ENCODE data around the gene POP7. TPM values are rescaled to one million over a fixed set of nuclear protein-coding genes. Genes with fewer than 3 reads are reported as not detected.

Gene POP7
- total and polyA plus RNA-seq, 3 experiments from 2014 or later, result 51.7 to 83.3 (median 79.7) TPM

DNA sequence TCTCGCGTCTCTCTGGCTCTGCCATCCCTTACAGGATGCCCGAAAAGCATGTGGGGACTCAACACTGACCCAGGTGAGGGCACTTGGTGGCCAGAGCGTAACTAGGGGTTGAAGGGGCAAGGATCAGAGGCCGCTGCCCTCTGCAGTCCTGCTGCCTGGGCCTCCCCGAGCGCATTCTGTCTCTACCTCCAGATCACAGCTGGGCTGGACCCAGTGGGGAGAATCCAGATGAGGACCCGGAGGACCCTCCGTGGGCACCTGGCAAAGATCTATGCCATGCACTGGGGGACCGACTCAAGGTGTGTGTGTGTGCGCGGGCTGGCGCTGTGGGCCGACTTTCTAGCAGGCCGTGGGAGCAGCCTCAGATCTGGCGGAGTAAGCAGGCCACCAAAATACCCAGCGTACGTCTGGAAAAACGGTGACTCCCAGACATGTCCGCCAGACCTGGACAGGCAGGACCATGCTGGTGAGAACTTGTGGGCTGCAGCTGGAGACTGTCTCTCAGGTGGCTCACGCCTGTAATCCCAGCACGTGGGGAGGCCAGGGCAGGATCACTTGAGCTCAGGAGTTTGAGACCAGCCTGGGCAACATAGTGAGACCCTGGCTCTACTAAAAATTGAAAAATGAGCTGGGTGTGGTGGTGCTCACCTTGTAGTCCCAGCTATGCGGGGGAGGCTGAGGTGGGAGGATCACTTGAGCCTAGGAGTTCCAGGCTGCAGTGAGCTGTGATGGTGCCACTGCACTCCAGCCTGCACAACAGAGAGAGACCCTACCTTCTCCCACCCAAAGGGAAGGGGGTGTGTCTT is 29.2 kb upstream of the POP7 start:
- Mint-ChIP-seq H3K36me3 (peaks cover 0 to 54% (median 0%) of the 10 kb centered on the region in 3 donors), H3K27me3 (peaks cover 0 to 6% of the 10 kb centered on the region in 2 donors), H3K4me3 (peak overlapping the region; percentile 76 to 98 (median 93)), H3K4me1 (peaks cover 27 to 50% (median 33%) of the 10 kb centered on the region in 3 donors), H3K9me3 (peaks cover 0 to 1% (median 0%) of the 10 kb centered on the region in 5 donors), H3K27ac (peak overlapping the region; percentile 86 to 99 (median 92))
- H3K4me1 ChIP-seq (ENCODE audit: insufficient read depth, low read length), result peaks cover 29% of the 10 kb centered on the region
- peak in 1 of 5 donors; percentile 58 for DNase-seq
- no peaks in the 10 kb centered on the region for H3K27me3 ChIP-seq (ENCODE audit: insufficient read depth, low read length, poor library complexity, severe bottlenecking)
- no peaks in the 10 kb centered on the region for H3K9me3 ChIP-seq (ENCODE audit: low read length)
- peak overlapping the region; percentile 89 for H3K27ac ChIP-seq (ENCODE audit: low read depth, low read length)
- peaks cover 28% of the 10 kb centered on the region for H3K36me3 ChIP-seq (ENCODE audit: insufficient read depth, low read length)
- ChIA-PET POLR2A (interaction anchor here (0.5 to 3.3 kb wide), 8 partner anchors 13 to 248 kb away, joined by 3 to 14 read pairs (median 4); partner anchors contain the start of genes FBXO24, LRCH4, MOSPD3 and ZCWPW1), CTCF (interaction anchor here (0.8 to 8.8 kb wide), 4 partner anchors 16 to 175 kb away, joined by 3 to 91 read pairs (median 10); partner anchors contain the start of genes GIGYF1, POP7 and SLC12A9)
- H3K4me3 ChIP-seq (ENCODE audit: low read length), result no peak overlapping the region

DNA sequence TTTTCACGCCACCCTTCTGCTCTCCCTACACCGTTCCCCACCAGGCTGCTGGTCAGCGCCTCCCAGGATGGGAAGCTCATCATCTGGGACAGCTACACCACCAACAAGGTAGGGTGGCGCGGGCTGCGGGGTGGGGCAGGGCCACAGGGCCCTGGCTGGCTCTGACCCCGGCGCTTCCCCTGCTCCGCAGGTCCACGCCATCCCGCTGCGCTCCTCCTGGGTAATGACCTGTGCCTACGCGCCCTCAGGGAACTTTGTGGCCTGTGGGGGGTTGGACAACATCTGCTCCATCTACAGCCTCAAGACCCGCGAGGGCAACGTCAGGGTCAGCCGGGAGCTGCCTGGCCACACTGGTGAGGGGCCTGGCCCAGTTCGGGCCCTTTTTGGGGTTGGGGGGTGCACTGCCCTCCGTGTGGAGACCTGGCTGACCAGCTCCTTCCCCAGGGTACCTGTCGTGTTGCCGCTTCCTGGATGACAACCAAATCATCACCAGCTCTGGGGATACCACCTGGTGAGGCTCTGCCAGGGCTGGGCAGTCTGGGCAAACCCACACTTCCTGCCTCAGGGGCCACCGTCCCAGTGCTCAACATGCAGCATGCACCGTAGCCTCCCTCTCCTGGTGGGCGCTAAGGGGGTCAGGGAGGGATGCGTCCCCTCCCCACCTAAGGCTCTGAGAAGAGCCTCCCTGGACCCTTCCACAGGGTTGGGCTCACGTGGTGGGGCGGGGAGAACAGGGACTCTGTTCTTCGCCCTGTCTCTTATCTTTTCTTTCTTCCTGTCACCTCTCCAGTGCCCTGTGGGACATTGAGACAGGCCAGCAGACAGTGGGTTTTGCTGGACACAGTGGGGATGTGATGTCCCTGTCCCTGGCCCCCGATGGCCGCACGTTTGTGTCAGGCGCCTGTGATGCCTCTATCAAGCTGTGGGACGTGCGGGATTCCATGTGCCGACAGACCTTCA is 28.3 kb upstream of the POP7 start:
- Mint-ChIP-seq H3K36me3 (peaks cover 0 to 62% (median 0%) of the 10 kb centered on the region in 3 donors), H3K27me3 (peaks cover 0 to 6% of the 10 kb centered on the region in 2 donors), H3K9me3 (peaks cover 0 to 1% (median 0%) of the 10 kb centered on the region in 5 donors), H3K4me1 (peaks cover 28 to 51% (median 33%) of the 10 kb centered on the region in 3 donors), H3K27ac (peak overlapping the region; percentile 63 to 99 (median 88)), H3K4me3 (peak overlapping the region; percentile 28 to 84 (median 67))
- ChIA-PET CTCF (interaction anchor here (0.8 to 8.8 kb wide), 4 partner anchors 15 to 174 kb away, joined by 3 to 91 read pairs (median 10); partner anchors contain the start of genes GIGYF1, POP7 and SLC12A9), POLR2A (interaction anchor here (0.5 to 3.3 kb wide), 6 partner anchors 15 to 103 kb away, joined by 3 to 14 read pairs (median 4); partner anchors contain the start of genes FBXO24, LRCH4, MOSPD3 and PCOLCE)
- Histone ChIP-seq H3K9me3 (ENCODE audit: low read length) (no peaks in the 10 kb centered on the region), H3K4me3 (ENCODE audit: low read length) (no peak overlapping the region), H3K36me3 (ENCODE audit: insufficient read depth, low read length) (peaks cover 28% of the 10 kb centered on the region), H3K27ac (ENCODE audit: low read depth, low read length) (no peak overlapping the region), H3K27me3 (ENCODE audit: insufficient read depth, low read length, poor library complexity, severe bottlenecking) (no peaks in the 10 kb centered on the region), H3K4me1 (ENCODE audit: insufficient read depth, low read length) (peaks cover 31% of the 10 kb centered on the region)
- no peak for DNase-seq

DNA sequence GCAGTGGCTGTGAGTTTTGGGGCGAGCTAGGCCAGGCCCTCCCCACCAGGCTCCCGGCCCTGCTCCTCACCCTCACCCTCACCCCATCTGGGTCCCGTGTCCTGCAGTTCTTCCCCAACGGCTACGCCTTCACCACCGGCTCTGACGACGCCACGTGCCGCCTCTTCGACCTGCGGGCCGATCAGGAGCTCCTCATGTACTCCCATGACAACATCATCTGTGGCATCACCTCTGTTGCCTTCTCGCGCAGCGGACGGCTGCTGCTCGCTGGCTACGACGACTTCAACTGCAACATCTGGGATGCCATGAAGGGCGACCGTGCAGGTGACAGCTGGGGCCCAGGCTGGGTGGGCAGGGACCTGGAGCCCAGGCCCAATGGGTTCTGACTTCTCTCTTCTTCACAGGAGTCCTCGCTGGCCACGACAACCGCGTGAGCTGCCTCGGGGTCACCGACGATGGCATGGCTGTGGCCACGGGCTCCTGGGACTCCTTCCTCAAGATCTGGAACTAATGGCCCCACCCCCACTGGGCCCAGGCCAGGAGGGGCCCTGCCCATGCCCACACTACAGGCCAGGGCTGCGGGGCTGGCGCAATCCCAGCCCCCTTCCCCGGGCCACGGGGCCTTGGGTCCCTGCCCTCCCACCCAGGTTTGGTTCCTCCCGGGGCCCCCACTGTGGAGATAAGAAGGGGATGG is 27.5 kb upstream of the POP7 start:
- ChIA-PET POLR2A (interaction anchor here (1.0 to 1.7 kb wide), 2 partner anchors 14 to 76 kb away, joined by 4 to 5 read pairs; partner anchors contain the start of gene PCOLCE), CTCF (interaction anchor here (3.5 to 8.8 kb wide), 2 partner anchors 14 to 27 kb away, joined by 18 to 91 read pairs; partner anchors contain the start of genes GIGYF1 and POP7)
- no peaks in the 10 kb centered on the region for H3K27me3 ChIP-seq (ENCODE audit: insufficient read depth, low read length, poor library complexity, severe bottlenecking)

GRCh38 chr7:100679129-100679926 is 26.6 kb upstream of the POP7 start:
- peaks cover 29 to 46% (median 33%) of the 10 kb centered on the region in 3 donors for H3K4me1 Mint-ChIP-seq
- no peaks in the 10 kb centered on the region for H3K27me3 ChIP-seq (ENCODE audit: insufficient read depth, low read length, poor library complexity, severe bottlenecking)
- no peak overlapping the region for H3K4me3 ChIP-seq (ENCODE audit: low read length)
- no peak overlapping the region for H3K4me3 Mint-ChIP-seq
- ChIA-PET CTCF (interaction anchor here (0.7 to 8.8 kb wide), 4 partner anchors 13 to 115 kb away, joined by 3 to 91 read pairs (median 12); partner anchors contain the start of genes GIGYF1 and POP7), POLR2A (interaction anchor here (0.6 to 2.0 kb wide), 5 partner anchors 10 to 681 kb away, joined by 3 to 12 read pairs (median 9); partner anchors contain the start of genes FBXO24 and LRCH4)
- H3K9me3 Mint-ChIP-seq, result peaks cover 0 to 1% (median 0%) of the 10 kb centered on the region in 5 donors
- peaks cover 0 to 2% of the 10 kb centered on the region in 2 donors for H3K27me3 Mint-ChIP-seq
- no peak for DNase-seq
- peaks cover 28% of the 10 kb centered on the region for H3K36me3 ChIP-seq (ENCODE audit: insufficient read depth, low read length)
- H3K27ac ChIP-seq (ENCODE audit: low read depth, low read length), result no peak overlapping the region
- no peaks in the 10 kb centered on the region for H3K9me3 ChIP-seq (ENCODE audit: low read length)
- H3K36me3 Mint-ChIP-seq, result peaks cover 0 to 70% (median 0%) of the 10 kb centered on the region in 3 donors
- peaks cover 24% of the 10 kb centered on the region for H3K4me1 ChIP-seq (ENCODE audit: insufficient read depth, low read length)
- H3K27ac Mint-ChIP-seq, result peak overlapping the region in 6 of 8 donors; percentile 12 to 94 (median 68)

More for the DNA sequence above, 27.5 kb upstream of the POP7 start:
- Histone ChIP-seq H3K4me1 (ENCODE audit: insufficient read depth, low read length) (peaks cover 24% of the 10 kb centered on the region), H3K4me3 (ENCODE audit: low read length) (no peak overlapping the region), H3K27ac (ENCODE audit: low read depth, low read length) (no peak overlapping the region), H3K36me3 (ENCODE audit: insufficient read depth, low read length) (peaks cover 28% of the 10 kb centered on the region), H3K9me3 (ENCODE audit: low read length) (no peaks in the 10 kb centered on the region)
- no peak for DNase-seq
- H3K27ac Mint-ChIP-seq, result peak overlapping the region in 5 of 8 donors; percentile 29 to 82 (median 60)
- H3K4me3 Mint-ChIP-seq, result peak overlapping the region in 3 of 7 donors; percentile 34 to 83 (median 45)
- H3K36me3 Mint-ChIP-seq, result peaks cover 0 to 67% (median 0%) of the 10 kb centered on the region in 3 donors
- H3K4me1 Mint-ChIP-seq, result peaks cover 29 to 46% (median 33%) of the 10 kb centered on the region in 3 donors
- peaks cover 0 to 1% (median 0%) of the 10 kb centered on the region in 5 donors for H3K9me3 Mint-ChIP-seq
- H3K27me3 Mint-ChIP-seq, result peaks cover 0 to 6% of the 10 kb centered on the region in 2 donors

- ChIA-PET POLR2A (interaction anchor here (0.6 to 2.0 kb wide), 6 partner anchors 9 to 682 kb away, joined by 3 to 12 read pairs (median 9); partner anchors contain the start of genes FBXO24 and LRCH4), CTCF (interaction anchor here (0.7 to 8.8 kb wide), 6 partner anchors 12 to 116 kb away, joined by 3 to 91 read pairs (median 4); partner anchors contain the start of genes GIGYF1 and POP7)
- H3K27me3 Mint-ChIP-seq, result peaks cover 0 to 2% of the 10 kb centered on the region in 2 donors
- H3K9me3 Mint-ChIP-seq, result no peaks in the 10 kb centered on the region
- no peak overlapping the region for H3K27ac ChIP-seq (ENCODE audit: low read depth, low read length)
- DNase-seq, result no peak
- H3K27ac Mint-ChIP-seq, result peak overlapping the region; percentile 8 to 94 (median 51)
- no peaks in the 10 kb centered on the region for H3K9me3 ChIP-seq (ENCODE audit: low read length)
- peaks cover 0 to 73% (median 0%) of the 10 kb centered on the region in 3 donors for H3K36me3 Mint-ChIP-seq
- H3K36me3 ChIP-seq (ENCODE audit: insufficient read depth, low read length), result peaks cover 28% of the 10 kb centered on the region
- H3K27me3 ChIP-seq (ENCODE audit: insufficient read depth, low read length, poor library complexity, severe bottlenecking), result no peaks in the 10 kb centered on the region
- H3K4me1 ChIP-seq (ENCODE audit: insufficient read depth, low read length), result peaks cover 24% of the 10 kb centered on the region
- H3K4me1 Mint-ChIP-seq, result peaks cover 29 to 46% (median 33%) of the 10 kb centered on the region in 3 donors
- no peak overlapping the region for H3K4me3 ChIP-seq (ENCODE audit: low read length)
- peak overlapping the region in 1 of 7 donors; percentile 70 for H3K4me3 Mint-ChIP-seq
These were observed 25.9 kb upstream of the POP7 start for GRCh38 chr7:100679927-100680575.

Measured in CD8-positive, alpha-beta memory T cell (primary cell).